Measurements from ENCODE around the gene PCMT1. TPM values are rescaled to one million over a fixed set of nuclear protein-coding genes. Genes with fewer than 3 reads are reported as not detected.

The PCMT1 gene
- total and polyA plus RNA-seq, 9 of the 15 experiments (the other 6 are each of a cell fraction or from before 2014, with no cell fraction given), result 217 to 541 (median 327) TPM

- POLR2A ChIA-PET, result interaction anchor here (1.3 kb wide), 2 partner anchors 13 to 15 kb away, joined by 3 to 5 read pairs; partner anchors contain the start of gene LATS1
- CTCF ChIA-PET (ENCODE audit: low intra/inter-chr PET ratio), result no interaction called here
- H3K27ac ChIP-seq (ENCODE audit: extremely low read depth, low read depth, low read length), result no peak overlapping the region
- H3K9me3 ChIP-seq (replicated peaks; ENCODE audit: control insufficient read depth, insufficient read depth, low read depth, low read length), result no peaks in the 10 kb centered on the region
- no peak for FAIRE-seq
- peaks cover 6% of the 10 kb centered on the region; the same call in 1 of the 3 replicates for H3K79me2 ChIP-seq (ENCODE audit: control insufficient read depth, insufficient read depth, low read length)
- no peak overlapping the region for H3K9ac ChIP-seq (ENCODE audit: insufficient read depth in 1 of 2, low read depth in 2 of 2, low read length in 2 of 2)
- H3K27me3 ChIP-seq (ENCODE audit: control insufficient read depth in 2 of 2, insufficient read depth in 2 of 2, low read length in 2 of 2), result no peaks in the 10 kb centered on the region
- H3K4me2 ChIP-seq (ENCODE audit: insufficient read depth, low read length), result no peak overlapping the region
- DNase-seq (ENCODE audit: extremely low read depth in 1 of 4, low spot score in 3 of 4), result no peak
- H4K20me1 ChIP-seq (replicated peaks; ENCODE audit: control insufficient read depth, insufficient read depth, low read length), result no peaks in the 10 kb centered on the region
- in situ Hi-C loops (cut with MboI), result no loop called here
- TF ChIP-seq ZNF395 (CRISPR knock-in tag; IDR thresholded peaks at IDR 0.05), result no peak
- no peak for TF ChIP-seq UBTF (IDR thresholded peaks at IDR 0.05; ENCODE audit: borderline replicate concordance in 1 of 2, low read depth in 2 of 2, low read length in 2 of 2)
- TF ChIP-seq NFIC (IDR thresholded peaks at IDR 0.05), result peak; percentile 67
- no peak for TF ChIP-seq SRSF3 (IDR thresholded peaks at IDR 0.05; ENCODE audit: insufficient read depth, low read length)
- BruUV-seq (replicated peaks), result no TSS peak
- no peak for ATAC-seq
- H3K9me1 ChIP-seq (ENCODE audit: control insufficient read depth, insufficient read depth, low read length), result no peaks in the 10 kb centered on the region
- H2AFZ ChIP-seq (ENCODE audit: low read depth, low read length), result no peak overlapping the region
- peaks cover 16 to 23% of the 10 kb centered on the region in 2 experiments for H3K4me1 ChIP-seq (replicated peaks in 1 of 2; ENCODE audit: control insufficient read depth in 2 of 2, insufficient read depth in 2 of 2, low read length in 2 of 2)
- H3K4me3 ChIP-seq, result no peak overlapping the region
- WGBS (ENCODE audit: insufficient coverage, low coverage, missing lambda C conversion rate), result 91% methylated on average over 2 of the region's 2 CpGs
- intact Hi-C loops (cut with micrococcal nuclease), result no loop called here
- peaks cover 88% of the 10 kb centered on the region for H3K36me3 ChIP-seq (ENCODE audit: control insufficient read depth, insufficient read depth, low read length)
Measured at GRCh38 chr6:149733089-149733720, 16.3 kb upstream of the PCMT1 start.
